Measurements from ENCODE around the gene POLR3F. TPM values are rescaled to one million over a fixed set of nuclear protein-coding genes. Genes with fewer than 3 reads are reported as not detected.

The POLR3F gene
- polyA plus RNA-seq, 3 donors = 15.7 to 18.9 (median 17.0) TPM

Other genes with a start within 250 kb of the POLR3F start
- 10 to 100 TPM; 24.3 to 26.1 (median 25.4) TPM for gene ZNF133, start 178.9 kb upstream of the POLR3F start, polyA plus RNA-seq (ENCODE audit: insufficient read length in 3 of 3)
- gene DZANK1, start 360 bp upstream of the POLR3F start, polyA plus RNA-seq (ENCODE audit: insufficient read length in 3 of 3) = 1 to 10 TPM; 5.9 to 6.8 (median 6.5) TPM
- 10 to 100 TPM; 31.6 to 36.3 (median 34.0) TPM for gene RBBP9, start 29.8 kb downstream of the POLR3F start, polyA plus RNA-seq (ENCODE audit: insufficient read length in 3 of 3)
- gene SEC23B, start 40.5 kb downstream of the POLR3F start, polyA plus RNA-seq (ENCODE audit: insufficient read length in 3 of 3) = 10 to 100 TPM; 68.1 to 76.0 (median 75.9) TPM
- 10 to 100 TPM; 80.8 to 85.4 (median 83.2) TPM for gene SMIM26, start 100.0 kb downstream of the POLR3F start, polyA plus RNA-seq (ENCODE audit: insufficient read length in 3 of 3)
- gene DTD1, start 120.7 kb downstream of the POLR3F start, polyA plus RNA-seq (ENCODE audit: insufficient read length in 3 of 3) = 10 to 100 TPM; 30.9 to 37.5 (median 32.8) TPM